ENCODE data around the gene METTL23. TPM values are rescaled to one million over a fixed set of nuclear protein-coding genes. Genes with fewer than 3 reads are reported as not detected.

Gene METTL23
- polyA plus RNA-seq, 1 donor from 2014 or later: 59.8 TPM

DNA sequence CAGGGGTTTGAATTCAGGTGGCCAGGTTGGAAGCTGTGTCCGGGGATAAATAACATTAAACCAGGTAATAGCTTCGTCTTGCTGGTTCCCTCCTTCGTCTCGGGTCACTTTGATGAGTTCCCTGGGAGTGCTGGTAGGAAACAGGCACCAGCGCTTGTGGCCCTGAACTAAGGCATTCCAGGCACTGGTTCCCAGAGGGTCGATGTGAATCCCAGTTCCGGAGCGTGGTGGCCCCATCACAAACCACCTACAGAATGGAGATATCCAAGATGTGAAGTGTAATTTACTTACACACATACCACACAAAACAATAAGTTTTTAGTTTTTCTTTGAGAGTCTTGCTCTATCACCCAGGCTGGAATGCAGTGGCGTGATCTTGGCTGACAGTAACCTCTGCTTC is 2.8 kb upstream of the METTL23 start:
- no peaks in the 10 kb centered on the region for H3K9me3 ChIP-seq (ENCODE audit: low read length)
- H3K79me2 ChIP-seq (replicated peaks; ENCODE audit: insufficient read depth, low read length): peaks cover 16% of the 10 kb centered on the region
- no peak overlapping the region for H3K4me2 ChIP-seq (ENCODE audit: low read length)
- no peak overlapping the region for H3K27ac ChIP-seq (ENCODE audit: low read length)
- H3K36me3 ChIP-seq (ENCODE audit: insufficient read depth, low read length): no peaks in the 10 kb centered on the region
- H2AFZ ChIP-seq (ENCODE audit: low read depth, low read length): no peak overlapping the region
- no peaks in the 10 kb centered on the region for H4K20me1 ChIP-seq (ENCODE audit: insufficient read depth)
- H3K9ac ChIP-seq (ENCODE audit: low read length): no peak overlapping the region
- H3K27me3 ChIP-seq (ENCODE audit: insufficient read depth, low read depth, low read length): no peaks in the 10 kb centered on the region
- TF ChIP-seq SMC3 (conservative IDR thresholded peaks at IDR 0.05; ENCODE audit: poor library complexity) (no peak), EP300 (conservative IDR thresholded peaks at IDR 0.05; ENCODE audit: poor library complexity, severe bottlenecking) (no peak), EZH2 (IDR thresholded peaks at IDR 0.05; ENCODE audit: borderline replicate concordance, insufficient read depth, low read length, poor library complexity, severe bottlenecking) (no peak)
- no peak overlapping the region for H3K4me3 ChIP-seq (ENCODE audit: low read length)
- no peaks in the 10 kb centered on the region for H3K9me2 ChIP-seq (ENCODE audit: insufficient read depth, low read length)
- H3F3A ChIP-seq (ENCODE audit: insufficient read depth, low read length, poor library complexity, severe bottlenecking): no peaks in the 10 kb centered on the region

DNA sequence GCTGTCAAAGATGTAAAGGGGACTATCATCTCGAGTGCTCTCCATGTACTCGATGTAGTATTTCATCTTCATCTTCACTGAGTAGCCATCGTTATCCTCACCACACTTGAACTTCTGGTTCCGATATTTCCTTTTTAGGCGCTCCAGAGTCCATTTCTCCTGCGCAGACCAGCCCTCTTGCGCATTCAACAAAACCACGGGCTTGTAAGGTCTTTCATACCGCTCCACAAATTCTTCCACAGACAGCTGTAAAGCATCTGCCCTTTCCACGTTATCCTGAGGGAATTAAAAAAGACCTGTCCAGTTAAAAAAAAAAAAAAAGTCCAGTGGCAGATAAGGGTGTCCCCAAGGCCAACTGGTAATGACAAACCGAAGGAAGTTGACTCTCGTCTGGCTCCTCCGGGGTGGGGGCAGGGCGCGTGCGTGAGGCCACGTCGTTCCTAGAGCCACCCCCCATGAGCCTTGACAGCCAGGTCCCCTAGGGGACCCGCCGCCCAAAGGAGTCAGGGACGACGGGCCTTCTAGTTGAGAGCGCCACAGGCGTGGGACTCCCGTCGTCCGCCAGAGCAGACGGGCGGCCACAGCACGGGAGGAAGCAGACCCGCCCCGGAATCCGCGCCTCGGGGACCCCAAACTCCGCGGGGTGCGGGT is 934 bp upstream of the METTL23 start:
- no peaks in the 10 kb centered on the region for H4K20me1 ChIP-seq (ENCODE audit: insufficient read depth)

DNA sequence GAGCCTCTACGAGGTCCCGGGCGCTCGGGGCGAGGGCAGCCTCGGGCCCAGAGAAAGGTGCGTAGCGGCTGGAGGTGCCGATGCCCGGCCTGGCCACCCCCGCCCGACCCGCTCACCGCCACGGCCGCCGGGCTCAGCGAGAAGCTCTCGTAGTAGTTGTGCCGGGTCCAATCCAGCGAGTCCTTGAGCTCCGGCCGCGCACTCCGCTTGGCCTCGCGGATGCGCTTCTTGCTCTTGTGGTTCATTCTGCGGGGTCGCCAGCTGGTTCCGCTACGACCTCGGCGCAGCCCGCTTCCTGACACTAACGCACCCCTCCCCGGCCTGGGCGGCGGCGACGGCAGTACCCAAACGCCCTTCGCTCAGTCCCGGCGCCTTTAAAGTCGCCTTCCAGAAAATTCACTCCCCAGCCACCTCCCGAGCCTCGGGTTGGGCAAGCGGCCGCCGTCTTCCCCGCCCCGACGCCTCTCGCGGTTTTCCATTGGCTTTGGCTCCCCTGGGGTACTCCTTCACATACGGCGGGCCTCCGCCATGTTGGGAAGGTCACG is 336 bp upstream of the METTL23 start, which contains the start of gene JMJD6:
JMJD6 (minus strand) TSS at position 376 of the 545 bp plus-strand sequence; CDS start at position 245, 131 bp downstream.
- H4K20me1 ChIP-seq (ENCODE audit: insufficient read depth): no peaks in the 10 kb centered on the region
- peak within 1 kb of the TSS; percentile 98 for H3K4me2 ChIP-seq (ENCODE audit: low read length)
- no peaks in the 10 kb centered on the region for H3K36me3 ChIP-seq (ENCODE audit: insufficient read depth, low read length)

More for the DNA sequence above, 934 bp upstream of the METTL23 start:
- Histone ChIP-seq H3K9ac (ENCODE audit: low read length) (peak overlapping the region; percentile 97), H3K27ac (ENCODE audit: low read length) (peak overlapping the region; percentile 95), H3K4me3 (ENCODE audit: low read length) (peak overlapping the region; percentile 100), H3F3A (ENCODE audit: insufficient read depth, low read length, poor library complexity, severe bottlenecking) (no peaks in the 10 kb centered on the region), H2AFZ (ENCODE audit: low read depth, low read length) (peak overlapping the region; percentile 40), H3K9me2 (ENCODE audit: insufficient read depth, low read length) (no peaks in the 10 kb centered on the region), H3K36me3 (ENCODE audit: insufficient read depth, low read length) (no peaks in the 10 kb centered on the region), H3K9me3 (ENCODE audit: low read length) (no peaks in the 10 kb centered on the region), H3K27me3 (ENCODE audit: insufficient read depth, low read depth, low read length) (no peaks in the 10 kb centered on the region), H3K4me2 (ENCODE audit: low read length) (peak overlapping the region; percentile 77), H3K79me2 (replicated peaks; ENCODE audit: insufficient read depth, low read length) (peaks cover 21% of the 10 kb centered on the region)
- no peak for TF ChIP-seq RAD21 (conservative IDR thresholded peaks at IDR 0.05)
- peak; percentile 36 for TF ChIP-seq MXI1 (conservative IDR thresholded peaks at IDR 0.05; ENCODE audit: poor library complexity, severe bottlenecking)
- TF ChIP-seq EP300 (conservative IDR thresholded peaks at IDR 0.05; ENCODE audit: poor library complexity, severe bottlenecking): no peak

More for the DNA sequence above, 336 bp upstream of the METTL23 start, which contains the start of gene JMJD6:
- Histone ChIP-seq H3K4me3 (ENCODE audit: low read length) (peak within 1 kb of the TSS; percentile 100), H3K9me2 (ENCODE audit: insufficient read depth, low read length) (no peaks in the 10 kb centered on the region), H3K27me3 (ENCODE audit: insufficient read depth, low read depth, low read length) (no peaks in the 10 kb centered on the region), H3K27ac (ENCODE audit: low read length) (peak within 1 kb of the TSS; percentile 95), H3K9ac (ENCODE audit: low read length) (peak within 1 kb of the TSS; percentile 97), H3K9me3 (ENCODE audit: low read length) (no peaks in the 10 kb centered on the region), H3K79me2 (replicated peaks; ENCODE audit: insufficient read depth, low read length) (peaks cover 21% of the 10 kb centered on the region), H2AFZ (ENCODE audit: low read depth, low read length) (peak within 1 kb of the TSS; percentile 65), H3F3A (ENCODE audit: insufficient read depth, low read length, poor library complexity, severe bottlenecking) (no peaks in the 10 kb centered on the region)
- TF ChIP-seq, protein P1, sequence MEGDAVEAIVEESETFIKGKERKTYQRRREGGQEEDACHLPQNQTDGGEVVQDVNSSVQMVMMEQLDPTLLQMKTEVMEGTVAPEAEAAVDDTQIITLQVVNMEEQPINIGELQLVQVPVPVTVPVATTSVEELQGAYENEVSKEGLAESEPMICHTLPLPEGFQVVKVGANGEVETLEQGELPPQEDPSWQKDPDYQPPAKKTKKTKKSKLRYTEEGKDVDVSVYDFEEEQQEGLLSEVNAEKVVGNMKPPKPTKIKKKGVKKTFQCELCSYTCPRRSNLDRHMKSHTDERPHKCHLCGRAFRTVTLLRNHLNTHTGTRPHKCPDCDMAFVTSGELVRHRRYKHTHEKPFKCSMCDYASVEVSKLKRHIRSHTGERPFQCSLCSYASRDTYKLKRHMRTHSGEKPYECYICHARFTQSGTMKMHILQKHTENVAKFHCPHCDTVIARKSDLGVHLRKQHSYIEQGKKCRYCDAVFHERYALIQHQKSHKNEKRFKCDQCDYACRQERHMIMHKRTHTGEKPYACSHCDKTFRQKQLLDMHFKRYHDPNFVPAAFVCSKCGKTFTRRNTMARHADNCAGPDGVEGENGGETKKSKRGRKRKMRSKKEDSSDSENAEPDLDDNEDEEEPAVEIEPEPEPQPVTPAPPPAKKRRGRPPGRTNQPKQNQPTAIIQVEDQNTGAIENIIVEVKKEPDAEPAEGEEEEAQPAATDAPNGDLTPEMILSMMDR (IDR thresholded peaks at IDR 0.05; ENCODE audit: poor library complexity, severe bottlenecking): no peak
- TF ChIP-seq SMC3 (conservative IDR thresholded peaks at IDR 0.05; ENCODE audit: poor library complexity): no peak
- peak; percentile 5 for TF ChIP-seq EP300 (conservative IDR thresholded peaks at IDR 0.05; ENCODE audit: poor library complexity, severe bottlenecking)
- TF ChIP-seq RAD21 (conservative IDR thresholded peaks at IDR 0.05): no peak
- TF ChIP-seq, protein P2, sequence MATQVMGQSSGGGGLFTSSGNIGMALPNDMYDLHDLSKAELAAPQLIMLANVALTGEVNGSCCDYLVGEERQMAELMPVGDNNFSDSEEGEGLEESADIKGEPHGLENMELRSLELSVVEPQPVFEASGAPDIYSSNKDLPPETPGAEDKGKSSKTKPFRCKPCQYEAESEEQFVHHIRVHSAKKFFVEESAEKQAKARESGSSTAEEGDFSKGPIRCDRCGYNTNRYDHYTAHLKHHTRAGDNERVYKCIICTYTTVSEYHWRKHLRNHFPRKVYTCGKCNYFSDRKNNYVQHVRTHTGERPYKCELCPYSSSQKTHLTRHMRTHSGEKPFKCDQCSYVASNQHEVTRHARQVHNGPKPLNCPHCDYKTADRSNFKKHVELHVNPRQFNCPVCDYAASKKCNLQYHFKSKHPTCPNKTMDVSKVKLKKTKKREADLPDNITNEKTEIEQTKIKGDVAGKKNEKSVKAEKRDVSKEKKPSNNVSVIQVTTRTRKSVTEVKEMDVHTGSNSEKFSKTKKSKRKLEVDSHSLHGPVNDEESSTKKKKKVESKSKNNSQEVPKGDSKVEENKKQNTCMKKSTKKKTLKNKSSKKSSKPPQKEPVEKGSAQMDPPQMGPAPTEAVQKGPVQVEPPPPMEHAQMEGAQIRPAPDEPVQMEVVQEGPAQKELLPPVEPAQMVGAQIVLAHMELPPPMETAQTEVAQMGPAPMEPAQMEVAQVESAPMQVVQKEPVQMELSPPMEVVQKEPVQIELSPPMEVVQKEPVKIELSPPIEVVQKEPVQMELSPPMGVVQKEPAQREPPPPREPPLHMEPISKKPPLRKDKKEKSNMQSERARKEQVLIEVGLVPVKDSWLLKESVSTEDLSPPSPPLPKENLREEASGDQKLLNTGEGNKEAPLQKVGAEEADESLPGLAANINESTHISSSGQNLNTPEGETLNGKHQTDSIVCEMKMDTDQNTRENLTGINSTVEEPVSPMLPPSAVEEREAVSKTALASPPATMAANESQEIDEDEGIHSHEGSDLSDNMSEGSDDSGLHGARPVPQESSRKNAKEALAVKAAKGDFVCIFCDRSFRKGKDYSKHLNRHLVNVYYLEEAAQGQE (IDR thresholded peaks at IDR 0.05; ENCODE audit: borderline replicate concordance): peak; percentile 24
- TF ChIP-seq MXI1 (conservative IDR thresholded peaks at IDR 0.05; ENCODE audit: poor library complexity, severe bottlenecking): no peak
- TF ChIP-seq POLR2AphosphoS5 (IDR thresholded peaks at IDR 0.05): peak; percentile 76
- TF ChIP-seq EZH2 (IDR thresholded peaks at IDR 0.05; ENCODE audit: borderline replicate concordance, insufficient read depth, low read length, poor library complexity, severe bottlenecking): no peak
- TF ChIP-seq TAF1 (IDR thresholded peaks at IDR 0.05; ENCODE audit: low read depth): peak; percentile 16
